Thoracic aorta (tissue), 2 donors: ENCODE data around the gene MTCL1. TPM values are rescaled to one million over a fixed set of nuclear protein-coding genes. Genes with fewer than 3 reads are reported as not detected.

Source experiments
- ATAC-seq: fragments of 150-250 bp; one replicate; pipeline ENCODE4 v1.8.0; 2017; ENCODE audit warnings: low read depth; ENCODE audit not compliant: insufficient number of reproducible peaks, low FRiP score
- DNase-seq: peaks from one replicate; pipeline ENCODE4 v3.0.0-alpha.2; 2020; ENCODE audit warnings: low spot score
- H3K27ac ChIP-seq, 2 donors: fragments of 200-600 bp; sonication (generic); 1 replicate in 1 of 2; 2 replicates in 1 of 2; pipeline ENCODE4 v1.5.1; 2016; ENCODE audit warnings: mild to moderate bottlenecking in 2 of 2, moderate library complexity in 2 of 2
- H3K27me3 ChIP-seq: fragments of 200-600 bp; sonication (generic); replicated peaks from 2 replicates; pipeline ENCODE4 v1.6.0; 2016; ENCODE audit warnings: mild to moderate bottlenecking; ENCODE audit not compliant: insufficient read depth
- H3K36me3 ChIP-seq: fragments of 200-600 bp; sonication (generic); one replicate; pipeline ENCODE4 v1.5.1; 2016
- H3K4me1 ChIP-seq, 2 donors: fragments of 200-600 bp; sonication (generic); 1 replicate in 1 of 2; 2 replicates in 1 of 2; pipeline versions ENCODE4 v1.5.1 to v1.6.0; 2016; ENCODE audit warnings: low read depth in 2 of 2, mild to moderate bottlenecking in 1 of 2; ENCODE audit not compliant: control insufficient read depth in 1 of 2
- H3K4me3 ChIP-seq: fragments of 200-600 bp; sonication (generic); 2 replicates; pipeline ENCODE4 v1.5.1; 2016; ENCODE audit warnings: mild to moderate bottlenecking
- H3K9me3 ChIP-seq: fragments of 200-600 bp; sonication (generic); 2 replicates; pipeline ENCODE4 v1.5.1; 2016
- CTCF ChIP-seq: fragments of 200-600 bp; sonication (generic); IDR thresholded peaks from one replicate; pipeline ENCODE4 v1.5.1; 2019; ENCODE audit warnings: antibody characterized with exemption
- total RNA-seq, 2 donors: library from RNA; depleted of rRNA; stranded (reverse); fragments of >200 nt; gene quantifications; one replicate each; pipeline versions ENCODE4 v1.1.0 to v1.2.3, GENCODE V29; 2016

Gene MTCL1
- total RNA-seq, 2 donors from 2014 or later: 9.9 to 23.3 TPM

- no peak overlapping the region for H3K4me3 ChIP-seq
- no peaks in the 10 kb centered on the region for H3K27me3 ChIP-seq
- DNase-seq (no peak), ATAC-seq (no peak)
- no peaks in the 10 kb centered on the region for H3K9me3 ChIP-seq
- no peak overlapping the region for H3K27ac ChIP-seq
- no peak for TF ChIP-seq CTCF
- no peaks in the 10 kb centered on the region for H3K36me3 ChIP-seq
- peaks cover 0 to 2% of the 10 kb centered on the region in 2 donors for H3K4me1 ChIP-seq
Observed at GRCh38 chr18:8818982-8819381, 113.6 kb downstream of the MTCL1 start.

GRCh38 chr18:8820396-8821082, 115.2 kb downstream of the MTCL1 start:
- no peak overlapping the region for H3K27ac ChIP-seq
- no peaks in the 10 kb centered on the region for H3K9me3 ChIP-seq
- no peaks in the 10 kb centered on the region for H3K4me1 ChIP-seq
- no peaks in the 10 kb centered on the region for H3K36me3 ChIP-seq
- no peaks in the 10 kb centered on the region for H3K27me3 ChIP-seq
- TF ChIP-seq CTCF: no peak
- ATAC-seq (no peak), DNase-seq (no peak)
- no peak overlapping the region for H3K4me3 ChIP-seq

- DNase-seq (no peak), ATAC-seq (no peak)
- H3K36me3 ChIP-seq: no peaks in the 10 kb centered on the region
Observed at GRCh38 chr18:8821083-8821465, 115.7 kb downstream of the MTCL1 start.

GRCh38 chr18:8821531-8821930, 116.2 kb downstream of the MTCL1 start:
- Histone ChIP-seq H3K36me3 (no peaks in the 10 kb centered on the region), H3K9me3 (no peaks in the 10 kb centered on the region), H3K4me3 (no peak overlapping the region), H3K27me3 (no peaks in the 10 kb centered on the region), H3K4me1 (no peaks in the 10 kb centered on the region), H3K27ac (no peak overlapping the region)
- no peak for ATAC-seq
- DNase-seq: no peak
- TF ChIP-seq CTCF: no peak

More at GRCh38 chr18:8821083-8821465, 115.7 kb downstream of the MTCL1 start:
- Histone ChIP-seq H3K9me3 (no peaks in the 10 kb centered on the region), H3K27me3 (no peaks in the 10 kb centered on the region), H3K4me1 (no peaks in the 10 kb centered on the region), H3K4me3 (no peak overlapping the region), H3K27ac (no peak overlapping the region)
- no peak for TF ChIP-seq CTCF

- Histone ChIP-seq H3K4me1 (no peaks in the 10 kb centered on the region), H3K27me3 (no peaks in the 10 kb centered on the region), H3K36me3 (no peaks in the 10 kb centered on the region), H3K4me3 (no peak overlapping the region), H3K27ac (no peak overlapping the region), H3K9me3 (no peaks in the 10 kb centered on the region)
- DNase-seq (no peak), ATAC-seq (no peak)
- no peak for TF ChIP-seq CTCF
Observed at GRCh38 chr18:8822643-8823042, 117.3 kb downstream of the MTCL1 start.
